Suprapubic skin (tissue), 4 donors: Measurements from ENCODE around the gene KBTBD7.

Source experiments
- CTCF ChIP-seq, 2 donors: fragments of 200-600 bp in 1 of 2; fragments of 450-650 bp in 1 of 2; sonication (generic) in 1 of 2; IDR thresholded peaks; one replicate each; pipeline ENCODE4 v1.5.1; 2016 to 2019; ENCODE audit warnings: antibody characterized with exemption in 2 of 2, mild to moderate bottlenecking in 1 of 2, moderate library complexity in 1 of 2
- POLR2A ChIP-seq, 2 donors: fragments of 450-650 bp; IDR thresholded peaks; one replicate each; pipeline ENCODE4 v1.6.1; 2017; ENCODE audit warnings: antibody characterized with exemption in 2 of 2, mild to moderate bottlenecking in 2 of 2, moderate library complexity in 2 of 2
- POLR2AphosphoS5 ChIP-seq, 3 donors: sonication (generic); formaldehyde crosslinking; IDR thresholded peaks; one replicate each; pipeline ENCODE4 v1.6.1; 2017; ENCODE audit warnings: antibody characterized with exemption in 3 of 3

- TF ChIP-seq CTCF (IDR thresholded peaks at IDR 0.05) (no peak), POLR2A (IDR thresholded peaks at IDR 0.05) (no peak), POLR2AphosphoS5 (IDR thresholded peaks at IDR 0.05) (no peak)
Measured at GRCh38 chr13:41211062-41211461, 16.7 kb upstream of the KBTBD7 start.
